ENCODE data around the gene KLRK1.
"Not testable (repeated sequence)": the region's sequence is repeated elsewhere in the genome, so short reads cannot be mapped to it uniquely, and the experiment has no call there.

KLRK1 gene

GRCh38 chr12:10389904-10390303, at the start of gene KLRK1:
KLRK1 (minus strand) TSS chr12:10390041; CDS start chr12:10388810, 1,231 bp downstream.
- no peak for DNase-seq

GRCh38 chr12:10437601-10438000, 47.8 kb upstream of the KLRK1 start:
- not testable (repeated sequence) for DNase-seq

DNA sequence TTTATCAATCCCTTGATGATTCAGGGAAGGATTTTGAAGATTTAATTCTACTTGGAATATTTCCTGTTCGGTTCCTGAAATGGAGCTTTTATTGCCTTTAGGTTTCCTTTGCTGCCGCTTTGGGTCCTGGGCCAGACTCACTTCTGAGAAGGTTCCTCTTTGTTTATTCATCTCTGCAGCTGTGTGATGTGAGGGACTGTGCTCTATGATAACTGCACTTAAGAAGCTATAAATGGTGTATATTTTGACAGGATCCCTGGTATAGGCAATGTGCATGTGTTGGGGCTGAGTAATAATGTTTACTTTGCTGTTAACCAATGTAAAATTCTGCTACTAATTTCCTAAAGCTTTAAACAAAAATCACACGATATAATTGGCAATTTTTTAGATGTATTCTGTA, 46.0 kb upstream of the KLRK1 start, which contains the start of gene KLRC2:
TSS of gene KLRC2 (minus strand) at position 195 of the 400 bp plus-strand sequence. CDS start at position 171, 24 bp downstream.
- not testable (repeated sequence) for DNase-seq

DNA sequence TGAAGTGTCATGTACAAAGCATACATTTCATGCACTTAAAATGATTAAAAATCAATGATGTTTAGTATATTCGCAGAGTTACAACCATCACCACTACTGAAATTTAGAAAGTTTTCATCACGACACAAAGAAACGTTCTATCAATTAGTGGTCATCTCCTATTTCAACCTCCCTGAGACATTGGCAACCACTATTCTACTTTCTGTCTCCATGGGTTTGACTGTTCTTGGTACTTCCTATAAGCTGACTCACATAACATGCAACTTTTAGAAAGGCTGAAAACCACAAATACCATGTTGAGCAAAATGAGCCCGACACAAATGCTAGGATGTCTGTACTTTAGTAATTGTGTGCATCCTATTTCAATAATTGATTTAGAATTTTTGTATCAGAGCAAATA, 40.8 kb upstream of the KLRK1 start:
- DNase-seq, result not testable (repeated sequence)

GRCh38 chr12:10425938-10426337, 36.1 kb upstream of the KLRK1 start:
- DNase-seq, result not testable (repeated sequence)

GRCh38 chr12:10424260-10424899, 34.5 kb upstream of the KLRK1 start:
- not testable (repeated sequence) for DNase-seq

GRCh38 chr12:10422159-10422558, 32.3 kb upstream of the KLRK1 start:
- not testable (repeated sequence) for DNase-seq

DNA sequence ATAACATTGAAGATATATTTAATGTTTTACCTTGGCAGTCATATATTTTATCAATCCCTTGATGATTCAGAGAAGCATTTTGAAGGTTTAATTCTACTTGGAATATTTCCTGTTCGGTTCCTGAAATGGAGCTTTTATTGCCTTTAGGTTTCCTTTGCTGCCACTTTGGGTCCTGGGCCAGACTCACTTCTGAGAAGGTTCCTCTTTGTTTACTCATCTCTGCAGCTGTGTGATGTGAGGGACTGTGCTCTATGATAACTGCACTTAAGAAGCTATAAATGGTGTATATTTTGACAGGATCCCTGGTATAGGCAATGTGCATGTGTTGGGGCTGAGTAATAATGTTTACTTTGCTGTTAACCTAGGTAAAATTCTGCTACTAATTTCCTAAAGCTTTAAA, 30.5 kb upstream of the KLRK1 start, which contains the start of gene KLRC3:
TSS of gene KLRC3 (minus strand) at position 262 of the 400 bp plus-strand sequence. CDS start at position 217, 45 bp downstream.
- not testable (repeated sequence) for DNase-seq

DNA sequence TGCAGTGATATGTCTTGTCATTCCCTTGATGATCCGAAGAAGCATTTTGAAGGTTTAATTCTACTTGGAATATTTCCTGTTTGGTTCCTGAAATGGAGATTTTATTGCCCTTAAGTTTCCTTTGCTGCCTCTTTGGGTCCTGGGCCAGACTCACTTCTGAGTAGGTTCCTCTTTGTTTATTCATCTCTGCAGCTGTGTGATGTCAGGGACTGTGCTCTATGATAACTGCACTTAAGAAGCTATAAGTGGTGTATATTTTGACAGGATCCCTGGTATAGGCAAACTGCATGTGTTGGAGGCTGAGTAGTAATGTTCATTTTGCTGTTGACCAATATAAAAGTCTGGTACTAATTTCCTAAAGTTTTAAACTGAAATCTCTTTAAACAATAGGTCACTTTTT, 19.6 kb upstream of the KLRK1 start, which contains the start of gene KLRC4:
TSS of gene KLRC4 (minus strand) at position 366 of the 400 bp plus-strand sequence. CDS start at position 184, 182 bp downstream.
- no peak for DNase-seq

GRCh38 chr12:10408842-10409241, 19.0 kb upstream of the KLRK1 start:
- no peak for DNase-seq

GRCh38 chr12:10406725-10407124, 16.9 kb upstream of the KLRK1 start:
- DNase-seq, result no peak

GRCh38 chr12:10405294-10405693, 15.5 kb upstream of the KLRK1 start:
- DNase-seq, result no peak

- no peak for DNase-seq
These were observed 15.0 kb upstream of the KLRK1 start for GRCh38 chr12:10404798-10405197.

DNA sequence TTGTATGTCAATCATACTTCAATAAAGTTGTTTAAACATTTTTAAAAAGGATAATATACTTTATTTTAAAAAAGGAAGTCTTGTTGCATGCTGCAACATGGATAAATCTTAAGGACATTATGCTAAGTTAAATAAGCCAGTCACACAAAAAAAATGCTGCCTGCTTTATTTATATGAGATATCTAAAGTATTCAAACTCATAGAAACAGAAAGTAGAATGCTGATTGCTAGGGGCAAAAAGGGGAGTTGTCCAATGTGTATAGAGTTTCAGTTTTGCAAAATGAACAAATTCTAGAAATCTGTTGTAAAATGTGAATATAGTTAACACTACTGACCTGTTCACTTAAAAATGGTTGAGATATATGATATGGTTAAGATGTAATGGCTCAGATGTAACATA, 11.0 kb upstream of the KLRK1 start:
- DNase-seq, result no peak

- no peak for DNase-seq
These were observed 8.3 kb upstream of the KLRK1 start for GRCh38 chr12:10398168-10398567.

DNA sequence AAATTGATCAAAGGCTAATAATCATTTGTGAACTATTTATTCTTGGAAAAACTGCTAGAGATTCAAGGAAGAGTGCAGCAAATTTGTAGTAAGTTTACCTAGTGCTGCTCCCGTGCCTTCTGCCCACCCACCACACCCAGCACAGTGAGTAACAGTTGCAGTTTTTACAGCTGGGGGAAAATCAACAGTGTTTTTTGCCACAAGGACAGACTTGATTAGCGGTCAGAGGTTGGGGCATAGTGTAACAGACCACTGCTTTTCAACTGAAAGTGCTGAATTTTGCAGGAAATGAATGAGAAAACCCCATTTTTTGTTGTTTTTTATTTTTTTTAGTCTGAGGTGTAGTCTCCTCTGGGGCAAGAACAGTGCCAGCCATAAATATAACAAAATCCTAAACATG, 7.5 kb upstream of the KLRK1 start:
- no peak for DNase-seq

DNA sequence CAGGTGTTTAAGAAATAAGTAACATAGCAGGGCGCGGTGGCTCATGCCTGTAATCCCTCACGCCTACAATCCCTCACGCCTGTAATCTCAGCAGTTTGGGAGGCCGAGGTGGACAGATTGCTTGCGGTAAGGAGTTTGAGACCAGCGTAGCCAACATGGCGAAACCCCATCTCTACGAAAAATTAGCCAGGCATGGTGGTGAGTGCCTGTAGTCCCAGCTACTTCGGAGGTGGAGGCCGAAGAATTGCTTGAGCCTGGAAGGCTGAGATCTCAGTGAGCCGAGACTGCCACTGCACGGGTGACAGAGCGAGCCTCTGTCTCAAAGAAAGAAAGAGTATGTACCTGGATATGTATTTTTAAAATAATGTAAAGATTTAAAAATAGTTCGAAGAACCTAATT, 6.3 kb upstream of the KLRK1 start:
- DNase-seq, result not testable (repeated sequence)

DNA sequence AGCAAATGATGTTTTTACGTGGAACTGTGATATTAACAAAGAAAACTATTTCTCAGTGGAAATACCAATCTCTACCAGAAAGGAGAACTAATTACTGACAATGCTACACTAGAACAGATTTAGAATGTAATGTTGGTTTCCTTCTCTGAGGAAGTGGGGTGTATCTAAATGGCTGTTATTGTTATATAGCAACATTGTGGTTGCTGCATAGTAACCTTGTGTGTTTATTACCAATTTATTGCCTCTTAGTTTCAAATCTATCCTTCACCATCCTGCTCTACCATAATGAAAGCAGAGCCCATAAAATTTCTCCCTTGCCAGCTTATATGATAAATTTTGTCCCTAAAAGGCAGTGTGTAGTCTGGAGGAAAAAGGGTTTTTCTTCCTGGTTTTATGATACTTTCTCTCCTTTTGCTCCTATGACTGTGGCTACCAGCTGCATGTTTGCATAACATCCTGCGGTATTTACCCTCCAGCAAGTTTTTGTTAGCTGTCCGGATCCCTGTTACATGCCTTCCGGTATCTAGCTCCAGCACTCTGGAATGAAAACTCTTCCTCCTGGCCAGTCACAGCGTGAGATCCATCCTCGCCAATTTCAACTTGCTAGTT, 5.7 kb upstream of the KLRK1 start:
- DNase-seq, result no peak

DNA sequence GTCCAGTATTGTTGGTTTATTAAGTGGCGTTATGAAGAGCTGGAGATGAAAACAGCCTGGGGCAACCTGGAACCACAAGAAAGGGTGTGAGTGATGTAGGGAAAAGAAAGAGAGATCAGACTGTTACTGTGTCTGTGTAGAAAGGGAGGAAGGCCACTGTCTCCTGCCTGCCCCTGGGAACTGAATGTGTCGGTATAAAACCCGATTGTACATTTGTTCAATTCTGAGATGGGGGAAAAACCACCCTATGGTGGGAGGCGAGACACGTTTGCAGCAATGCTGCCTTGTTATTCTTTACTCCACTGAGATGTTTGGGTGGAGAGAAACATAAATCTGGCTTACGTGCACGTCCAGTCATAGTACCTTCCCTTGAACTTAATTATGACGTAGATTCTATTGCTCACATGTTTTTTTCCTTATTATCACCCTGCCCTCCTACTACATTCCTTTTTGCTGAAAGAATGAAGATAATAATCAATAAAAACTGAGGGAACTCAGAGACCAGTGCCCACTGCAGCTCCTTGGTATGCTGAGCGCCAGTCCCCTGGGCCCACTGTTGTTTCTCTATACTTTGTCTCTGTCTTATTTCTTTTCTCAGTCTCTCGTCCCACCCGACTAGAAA, 4.8 kb upstream of the KLRK1 start:
- not testable (repeated sequence) for DNase-seq

DNA sequence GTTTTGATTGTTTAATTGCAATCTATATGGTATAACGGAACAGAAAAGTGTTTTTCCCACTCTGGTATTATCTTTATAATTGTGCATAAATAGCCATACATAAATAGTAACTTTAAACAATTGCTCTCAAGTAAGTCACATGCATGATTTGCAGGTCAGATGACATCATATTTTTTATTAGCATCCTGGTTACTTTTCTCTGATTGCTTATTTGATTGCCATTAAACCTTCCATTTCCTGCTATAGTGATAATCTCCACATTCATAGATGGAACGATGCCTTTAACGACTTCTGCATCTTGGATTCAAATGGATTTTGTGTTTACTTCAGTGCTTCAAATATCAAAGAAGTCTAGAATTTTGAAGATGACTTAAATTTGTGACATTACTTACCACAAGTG, 3.5 kb upstream of the KLRK1 start:
- no peak for DNase-seq

- no peak for DNase-seq
These were observed 2.6 kb upstream of the KLRK1 start for GRCh38 chr12:10392394-10392930.

- DNase-seq, result not testable (repeated sequence)
These were observed 1.1 kb upstream of the KLRK1 start for GRCh38 chr12:10390991-10391390.

DNA sequence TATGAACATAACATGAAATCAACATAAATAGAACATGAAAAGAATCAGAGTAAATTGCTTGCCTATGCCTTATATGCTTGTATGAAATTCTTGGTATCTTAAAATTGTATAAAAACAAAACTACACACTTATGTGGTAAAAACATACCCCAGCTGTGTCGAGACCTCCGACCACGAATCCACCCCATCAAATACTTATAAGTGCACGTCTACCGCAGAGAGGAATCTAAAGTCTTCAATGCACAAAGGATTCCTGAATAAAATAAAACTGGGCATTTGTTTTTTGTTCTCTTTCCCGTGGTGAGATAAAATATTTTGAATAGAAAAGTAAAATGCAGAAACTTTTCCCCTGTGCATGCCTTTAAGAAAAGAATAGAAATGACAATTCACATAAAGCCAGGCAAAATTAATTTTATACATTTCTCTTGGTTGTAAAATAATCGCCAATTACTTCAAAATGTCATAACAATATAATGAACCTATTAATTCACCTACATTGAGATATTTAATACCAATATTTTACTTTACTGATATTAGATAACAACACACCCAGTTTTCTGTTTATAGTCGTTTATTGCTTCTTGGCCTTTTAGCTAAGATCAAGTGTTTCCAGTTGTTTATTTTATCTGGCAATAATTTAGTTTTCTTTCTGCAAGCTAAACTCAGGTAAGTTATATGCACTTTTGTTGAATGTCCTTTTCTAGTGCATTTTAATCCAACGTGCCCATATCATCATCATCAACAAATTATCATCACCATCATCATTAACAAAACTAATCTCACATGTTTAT, 1.0 kb downstream of the KLRK1 start:
- DNase-seq, result no peak
